Left kidney (tissue), 8 donors: ENCODE measurements around the gene FBXO27. TPM values are rescaled to one million over a fixed set of nuclear protein-coding genes. Genes with fewer than 3 reads are reported as not detected.
"Not testable (repeated sequence)": the region's sequence is repeated elsewhere in the genome, so short reads cannot be mapped to it uniquely, and the experiment has no call there.

Experiments
- DNase-seq: peaks from one replicate; pipeline ENCODE4 v3.0.0-alpha.2; 2013
- long read RNA-seq, 8 donors: transcript quantifications; one replicate each; lab custom pipeline, GENCODE V29; 2026
- polyA plus RNA-seq: library from polyadenylated mRNA; unstranded; fragments of 120-200 nt; gene quantifications from one replicate; pipeline ENCODE4 v1.2.1, GENCODE V29; 2013; ENCODE audit not compliant: insufficient read length

FBXO27 gene, protein sequence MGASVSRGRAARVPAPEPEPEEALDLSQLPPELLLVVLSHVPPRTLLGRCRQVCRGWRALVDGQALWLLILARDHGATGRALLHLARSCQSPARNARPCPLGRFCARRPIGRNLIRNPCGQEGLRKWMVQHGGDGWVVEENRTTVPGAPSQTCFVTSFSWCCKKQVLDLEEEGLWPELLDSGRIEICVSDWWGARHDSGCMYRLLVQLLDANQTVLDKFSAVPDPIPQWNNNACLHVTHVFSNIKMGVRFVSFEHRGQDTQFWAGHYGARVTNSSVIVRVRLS
- 8.4 TPM for polyA plus RNA-seq
- long read RNA-seq, donor 1, partial matches to known transcripts: 0 of 1 reads
- long read RNA-seq, donor 1, other reads (novel, unspliced or antisense): 0 of 1 reads
- long read RNA-seq, donor 2, partial matches to known transcripts: 0 of 1 reads
- long read RNA-seq, donor 2, other reads (novel, unspliced or antisense): 0 of 1 reads
- long read RNA-seq, donor 3, partial matches to known transcripts: 0 of 1 reads
- long read RNA-seq, donor 3, other reads (novel, unspliced or antisense): 0 of 1 reads
- long read RNA-seq, donor 4: 0 reads
- long read RNA-seq, donor 5: 0 reads
- long read RNA-seq, donor 6: 0 reads
- long read RNA-seq, donor 7: 0 reads
- long read RNA-seq, donor 8: 0 reads

DNA sequence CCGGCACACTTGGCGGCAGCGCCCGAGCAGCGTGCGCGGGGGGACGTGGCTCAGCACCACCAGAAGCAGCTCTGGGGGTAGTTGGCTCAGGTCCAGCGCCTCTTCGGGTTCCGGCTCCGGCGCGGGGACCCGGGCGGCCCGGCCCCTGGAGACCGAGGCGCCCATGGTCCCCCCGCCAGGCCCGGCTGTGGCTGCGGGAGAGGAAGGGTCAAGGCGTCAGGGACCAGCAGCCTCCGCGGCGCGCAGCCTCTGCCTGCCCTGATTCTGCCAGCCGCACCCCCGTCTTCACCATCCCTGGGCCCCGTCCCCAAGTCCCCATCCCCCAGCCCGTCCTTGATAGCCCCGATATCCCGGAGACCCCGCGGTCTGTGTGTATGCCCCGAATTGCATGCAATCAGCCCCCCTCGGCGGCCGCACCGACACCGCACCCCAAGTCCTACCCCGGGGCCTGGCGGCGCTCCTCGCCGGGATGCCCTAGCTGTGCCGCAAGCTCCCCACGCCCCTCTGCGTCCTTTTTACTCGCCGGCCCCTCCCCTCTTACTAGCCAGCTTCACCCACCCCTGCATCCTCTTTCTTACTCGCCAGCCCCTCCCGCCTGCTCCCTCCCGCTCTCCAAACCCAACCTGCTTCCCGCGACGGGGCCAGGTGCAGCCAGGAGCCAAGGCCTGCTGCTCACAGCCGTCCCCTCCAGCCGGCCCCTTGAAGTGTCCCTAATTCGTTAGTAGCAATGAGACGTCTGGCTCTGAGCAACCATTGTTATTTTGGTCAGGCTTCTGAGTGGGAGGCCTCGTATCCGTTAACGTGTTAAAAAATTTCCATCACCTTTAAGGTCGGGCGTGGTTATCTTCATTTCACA, at the start of gene FBXO27:
TSS of gene FBXO27 (minus strand) at position 487 of the 856 bp plus-strand sequence. CDS start at position 165, 322 bp downstream.
- DNase-seq: no peak

DNA sequence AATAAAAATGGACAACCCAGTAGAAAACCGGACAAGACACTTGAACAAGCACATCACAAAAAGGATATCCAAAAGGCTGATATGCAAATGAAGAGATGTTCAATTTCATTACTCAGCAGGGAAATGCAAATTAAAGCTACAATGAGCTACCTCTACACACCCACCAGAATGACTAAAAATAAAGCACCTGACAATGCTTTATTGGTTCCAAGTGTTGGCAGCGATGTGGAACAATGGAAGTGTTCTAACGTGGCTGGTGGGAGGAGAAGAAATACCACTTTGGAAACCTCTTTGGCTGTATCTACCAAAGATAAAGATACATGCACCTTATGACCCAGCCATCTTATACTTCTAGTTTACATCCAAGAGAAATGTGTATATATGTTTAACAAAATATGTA, 48.1 kb upstream of the FBXO27 start:
- no peak for DNase-seq

DNA sequence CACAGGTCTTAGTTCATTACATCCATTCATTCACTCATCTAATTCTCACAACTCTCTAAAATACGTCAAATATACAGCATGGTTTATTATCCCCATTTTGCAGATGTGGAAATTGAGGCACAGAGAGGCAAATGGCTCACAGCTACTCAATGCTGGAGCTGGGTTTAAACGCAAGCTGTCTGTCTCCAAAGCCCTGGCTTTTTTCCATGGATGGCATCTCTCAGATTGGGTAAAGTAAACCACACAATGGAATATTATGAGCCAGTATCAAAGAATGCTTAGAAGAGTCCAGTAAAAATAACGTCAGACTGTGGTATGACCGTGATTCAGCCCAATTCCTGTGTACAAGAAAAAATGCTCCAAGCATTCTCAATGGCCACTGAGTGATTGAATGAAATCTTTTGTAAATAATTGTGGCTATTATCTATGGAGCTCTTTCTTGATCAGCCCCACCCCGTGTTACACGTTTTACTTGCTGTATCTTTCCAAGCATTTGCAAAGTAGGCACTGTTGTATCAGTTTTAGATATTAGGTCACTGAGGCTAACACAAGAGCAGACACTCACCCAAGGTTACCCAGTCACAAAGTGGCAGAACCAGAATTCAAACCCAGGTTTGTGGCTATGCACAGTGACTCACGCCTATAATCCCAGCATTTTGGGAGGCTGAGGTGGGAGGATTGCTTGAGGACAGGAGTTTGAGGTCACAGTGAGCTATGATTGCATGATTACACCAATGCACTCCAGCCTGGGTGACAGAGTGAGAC, 46.3 kb upstream of the FBXO27 start:
- DNase-seq: no peak

DNA sequence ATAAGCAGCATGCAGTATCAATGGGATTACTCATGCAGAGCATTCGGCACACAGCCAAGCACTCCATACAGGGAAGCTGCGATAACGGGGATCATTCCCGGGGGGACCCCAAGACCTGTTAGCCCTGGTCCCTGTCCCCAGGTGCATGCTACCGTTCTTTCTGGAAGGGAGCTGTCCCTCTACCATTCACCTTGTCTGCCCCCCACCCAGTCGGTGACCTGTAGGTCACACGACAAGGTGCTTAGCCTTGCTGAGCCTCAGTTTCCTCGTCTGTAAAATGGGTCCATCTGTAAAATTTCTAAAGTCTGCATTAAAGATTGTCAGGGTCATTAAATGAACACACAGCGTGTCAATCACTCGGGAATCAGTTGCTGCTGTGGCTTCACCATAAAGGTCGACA, 45.0 kb upstream of the FBXO27 start:
- DNase-seq: no peak

DNA sequence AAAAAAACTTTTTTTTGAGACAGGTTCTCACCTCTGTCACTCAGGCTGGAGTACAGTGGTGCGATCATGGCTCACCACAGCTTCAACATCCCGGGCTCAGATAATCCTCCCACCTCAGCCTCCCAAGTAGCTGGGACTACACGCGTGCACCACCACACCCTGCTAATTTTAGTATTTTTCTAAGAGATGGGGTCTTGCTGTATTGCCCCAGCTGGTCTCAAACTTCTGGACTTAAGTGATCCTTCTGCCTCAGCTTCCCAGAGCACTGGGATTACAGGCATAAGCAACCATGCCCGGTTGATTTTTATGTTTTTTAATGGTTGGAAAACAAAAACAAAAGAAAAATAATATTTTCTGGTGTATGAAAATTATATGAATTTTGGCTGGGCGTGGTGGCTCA, 42.6 kb upstream of the FBXO27 start:
- no peak for DNase-seq

DNA sequence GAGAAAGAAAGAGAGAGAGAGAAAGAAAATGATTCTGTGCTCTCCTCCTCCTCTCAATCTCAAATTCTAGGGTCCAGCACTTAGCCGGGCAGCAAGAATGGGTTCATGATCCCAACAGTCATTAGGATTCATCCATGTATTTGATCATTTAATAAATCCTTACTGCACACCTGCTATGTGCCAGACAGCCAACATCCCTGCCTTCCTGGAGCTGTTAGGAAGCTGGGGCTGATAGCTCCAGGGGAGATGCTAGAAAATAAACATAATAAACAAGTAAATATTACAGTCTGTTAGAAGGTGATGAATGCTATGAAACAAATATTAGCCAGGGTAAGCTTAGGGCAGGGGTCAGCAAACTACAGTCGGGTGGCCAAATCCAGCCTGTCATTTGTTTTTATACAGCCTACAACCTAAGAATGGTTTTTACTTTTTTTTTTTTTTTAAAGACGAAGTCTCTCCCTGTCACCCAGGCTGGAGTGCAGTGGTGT, 41.9 kb upstream of the FBXO27 start:
- no peak for DNase-seq

DNA sequence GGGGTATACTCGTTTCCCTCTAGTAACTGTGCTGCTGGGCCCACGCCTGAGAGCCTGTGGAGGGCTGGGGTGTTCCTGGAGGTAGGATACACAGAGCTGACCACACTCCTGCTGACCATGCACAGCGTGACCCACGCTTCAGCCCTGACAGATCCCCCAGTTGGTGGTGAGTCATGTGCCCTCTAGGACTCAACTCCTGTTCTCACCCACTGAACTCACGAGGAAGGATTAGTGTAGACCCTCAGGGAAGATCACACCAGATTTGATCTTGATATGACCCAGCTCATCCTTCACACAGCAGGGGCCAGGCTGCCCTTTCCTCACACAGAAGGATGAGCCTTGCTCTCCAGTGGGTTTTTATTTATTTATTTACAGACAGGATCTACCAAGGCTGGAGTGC, 38.5 kb upstream of the FBXO27 start:
- no peak for DNase-seq

DNA sequence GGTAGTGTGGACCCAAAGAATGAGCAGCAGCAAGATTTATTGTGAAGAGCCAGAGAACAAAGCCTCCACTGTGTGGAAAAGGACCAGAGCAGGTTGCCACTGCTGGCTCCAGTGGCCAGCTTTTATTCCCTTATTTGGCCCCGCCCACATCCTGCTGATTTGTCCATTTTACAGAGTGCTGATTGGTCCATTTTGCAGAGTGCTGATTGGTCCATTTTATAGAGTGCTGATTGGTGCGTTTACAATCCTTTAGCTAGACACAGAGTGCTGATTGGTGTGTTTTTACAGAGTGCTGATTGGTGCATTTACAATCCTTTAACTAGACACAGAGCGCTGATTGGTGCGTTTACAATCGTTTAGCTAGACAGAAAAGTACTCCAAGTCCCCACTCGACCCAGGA, 35.9 kb upstream of the FBXO27 start:
- not testable (repeated sequence) for DNase-seq

DNA sequence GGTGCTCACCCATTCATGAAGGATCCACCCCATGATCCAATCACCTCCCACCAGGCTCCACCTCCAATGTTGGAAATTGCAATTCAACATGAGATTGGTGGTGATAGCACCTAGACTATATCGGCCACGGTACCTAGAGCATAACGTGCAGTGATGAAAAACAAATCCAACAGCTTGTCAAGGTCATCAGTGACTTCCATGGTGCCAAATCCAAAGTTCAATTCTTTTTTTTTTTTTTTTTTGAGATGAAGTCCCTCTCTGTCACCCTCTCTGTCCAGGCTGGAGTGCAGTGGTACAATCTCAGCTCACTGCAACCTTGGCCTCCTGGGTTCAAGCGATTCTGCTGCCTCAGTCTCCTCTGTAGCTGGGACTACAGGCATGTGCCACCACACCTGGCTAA, 34.8 kb upstream of the FBXO27 start:
- DNase-seq: no peak

DNA sequence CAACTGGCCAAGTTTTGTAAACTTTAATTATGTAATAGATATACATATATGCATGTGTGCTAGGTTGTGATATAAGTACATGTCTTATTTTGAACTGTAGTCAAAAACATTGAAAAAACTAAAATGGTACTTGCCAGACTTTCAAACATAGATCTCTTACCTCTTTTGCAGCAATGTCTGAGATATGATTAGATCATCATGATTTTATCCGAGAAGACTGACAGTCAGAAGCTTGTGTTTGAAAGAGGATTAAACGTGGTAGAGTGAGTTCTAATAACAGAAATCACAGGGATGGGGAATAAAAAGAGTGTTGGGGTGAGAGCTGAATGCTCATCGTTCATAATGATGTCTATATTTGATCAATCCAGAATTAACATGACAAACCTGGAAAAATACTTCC, 33.6 kb upstream of the FBXO27 start:
- no peak for DNase-seq

DNA sequence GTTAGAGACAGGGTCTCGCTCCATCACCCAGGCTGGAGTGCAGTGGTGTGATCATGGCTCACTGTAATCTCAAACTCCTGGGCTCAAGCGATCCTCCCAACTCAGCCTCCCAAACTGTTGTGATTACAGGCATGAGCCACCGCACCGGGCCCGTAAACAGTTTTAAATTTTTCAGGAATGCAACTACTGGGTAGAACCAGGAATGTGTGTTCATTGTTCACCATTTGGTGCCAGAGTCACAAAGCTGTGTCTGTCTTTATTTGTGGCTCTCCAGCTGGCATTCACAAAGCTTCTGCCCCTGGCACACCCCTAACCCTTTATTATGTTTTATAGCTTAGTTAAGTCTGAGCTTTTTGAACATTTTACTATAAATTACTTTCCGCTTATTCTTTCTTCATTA, 32.1 kb upstream of the FBXO27 start:
- DNase-seq: no peak

DNA sequence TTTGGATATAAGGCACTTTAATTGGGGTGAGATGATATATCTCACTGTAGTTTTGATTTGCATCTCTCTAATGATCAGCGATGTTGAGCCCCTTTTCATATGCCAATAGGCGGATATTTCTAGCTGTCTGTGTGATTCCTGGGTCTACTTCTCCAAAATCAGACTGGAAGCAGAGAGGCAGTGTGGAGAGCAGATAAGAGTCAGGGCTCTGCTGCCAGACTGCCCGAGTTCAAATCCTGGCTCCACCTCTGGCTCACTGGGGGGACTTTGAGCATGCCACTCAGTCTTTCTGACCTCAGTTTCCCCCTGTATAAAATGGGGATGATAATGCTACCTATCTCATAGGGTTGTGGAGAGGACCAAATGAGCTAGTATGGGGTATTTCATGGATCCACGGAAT, 27.8 kb upstream of the FBXO27 start:
- DNase-seq: no peak

DNA sequence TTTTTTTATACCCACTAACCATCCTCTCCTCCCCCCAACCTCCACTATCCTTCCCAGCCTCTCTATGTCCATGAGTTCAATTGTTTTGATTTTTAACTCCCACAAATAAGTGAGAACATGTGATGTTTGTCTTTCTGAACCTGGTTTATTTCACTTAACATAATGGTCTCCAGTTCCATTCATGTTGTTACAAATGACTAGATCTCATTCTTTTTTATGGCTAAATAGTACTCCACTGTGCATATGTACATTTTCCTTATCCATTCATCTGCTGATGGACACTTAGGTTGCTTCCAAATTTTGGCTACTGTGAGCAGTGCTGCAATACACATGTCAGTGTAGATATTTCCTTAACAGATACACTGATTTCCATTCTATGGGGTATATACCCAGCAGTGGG, 27.0 kb upstream of the FBXO27 start:
- no peak for DNase-seq

DNA sequence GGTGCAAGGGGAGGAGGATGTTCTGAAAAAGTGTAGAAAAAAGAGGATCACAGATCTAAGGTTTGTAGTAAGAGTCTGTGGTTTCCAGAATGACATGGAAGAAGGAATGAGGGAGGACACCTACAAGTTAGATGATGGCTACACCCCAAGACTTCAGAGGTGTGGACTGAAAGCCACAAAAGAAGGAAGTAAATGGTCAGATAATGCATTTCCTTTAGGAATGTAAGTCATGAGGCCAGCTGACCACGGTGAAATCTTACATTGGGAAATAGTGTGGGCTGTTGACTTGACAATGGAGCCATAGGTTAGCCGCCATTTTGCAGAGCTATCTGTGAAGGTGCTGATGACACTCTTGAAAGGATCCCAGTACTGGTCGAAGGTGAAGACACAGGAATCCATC, 25.3 kb upstream of the FBXO27 start:
- DNase-seq: no peak

DNA sequence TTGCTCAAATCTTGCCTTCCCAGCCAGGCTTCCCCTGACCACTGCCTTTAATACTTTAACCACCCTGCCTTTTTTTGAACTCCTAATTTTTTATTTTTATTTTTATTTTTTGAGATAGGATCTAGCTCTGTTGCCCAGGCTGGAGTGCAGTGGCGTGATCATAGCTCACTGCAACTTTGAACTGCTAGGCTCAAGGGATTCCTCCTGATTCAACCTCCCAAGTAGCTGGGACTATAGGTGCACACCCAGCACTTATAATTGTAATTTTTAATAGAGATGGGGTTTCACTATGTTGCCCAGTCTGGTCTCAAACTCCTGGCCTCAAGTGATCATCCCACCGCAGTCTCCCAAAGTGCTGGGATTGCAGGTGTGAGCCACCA, 21.7 kb upstream of the FBXO27 start:
- no peak for DNase-seq

DNA sequence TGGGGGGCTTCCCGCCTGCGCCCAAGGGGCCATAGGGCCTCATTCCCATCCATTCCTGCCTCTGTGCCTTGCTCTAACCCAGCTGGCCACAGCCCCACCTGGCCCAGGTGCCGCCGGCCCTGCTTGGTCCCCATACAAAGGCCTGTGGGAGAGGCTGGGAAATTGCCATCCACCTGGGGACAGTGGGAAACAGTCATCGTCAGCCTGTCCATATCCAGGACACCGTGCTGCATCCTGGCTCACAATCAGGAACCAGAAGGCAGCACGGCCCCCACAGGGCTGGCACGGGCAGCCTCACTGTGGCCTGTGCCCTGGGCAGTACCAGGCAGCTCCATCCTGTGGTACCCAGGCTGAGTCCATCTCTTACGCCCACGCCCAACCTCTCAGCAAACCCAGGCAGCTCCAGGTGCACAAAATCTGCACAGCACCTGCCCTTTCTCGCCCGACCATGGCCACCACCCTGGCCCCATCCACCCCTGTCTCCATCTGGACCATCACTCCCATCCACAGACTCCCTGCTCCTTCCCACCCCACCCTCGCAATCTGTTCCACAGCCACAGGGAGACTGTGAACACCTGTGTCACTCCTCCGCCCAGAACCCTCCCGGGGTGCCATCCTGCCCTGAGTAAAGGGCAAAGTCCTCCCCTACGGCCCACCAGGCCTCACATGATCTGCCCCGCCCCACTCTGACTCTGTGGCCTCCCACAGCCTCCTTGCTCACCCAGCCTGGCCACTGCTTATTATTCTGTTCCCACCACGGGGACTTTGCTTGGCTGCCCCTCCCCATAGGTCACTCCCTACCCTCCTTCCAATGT, 21.1 kb upstream of the FBXO27 start:
- DNase-seq: no peak

DNA sequence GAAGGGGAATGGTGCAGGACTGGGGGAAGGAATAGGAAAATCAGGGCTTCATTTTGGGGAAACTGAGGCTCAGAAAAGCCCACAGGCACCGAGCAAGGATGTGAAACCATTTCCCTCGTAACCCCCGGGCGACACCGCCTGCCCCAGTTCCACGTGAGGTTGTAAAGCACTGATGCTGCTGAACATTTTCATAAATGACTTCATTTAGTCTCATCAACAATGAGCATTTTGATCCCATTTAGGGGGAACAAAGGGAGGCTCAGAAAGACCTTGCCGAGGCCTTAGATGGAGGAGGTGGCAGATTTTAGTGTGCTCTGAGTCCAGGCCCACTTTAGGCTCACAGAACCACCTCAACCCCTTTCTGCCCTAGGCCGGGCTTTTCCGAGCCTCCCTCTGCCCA, 20.5 kb upstream of the FBXO27 start:
- no peak for DNase-seq

DNA sequence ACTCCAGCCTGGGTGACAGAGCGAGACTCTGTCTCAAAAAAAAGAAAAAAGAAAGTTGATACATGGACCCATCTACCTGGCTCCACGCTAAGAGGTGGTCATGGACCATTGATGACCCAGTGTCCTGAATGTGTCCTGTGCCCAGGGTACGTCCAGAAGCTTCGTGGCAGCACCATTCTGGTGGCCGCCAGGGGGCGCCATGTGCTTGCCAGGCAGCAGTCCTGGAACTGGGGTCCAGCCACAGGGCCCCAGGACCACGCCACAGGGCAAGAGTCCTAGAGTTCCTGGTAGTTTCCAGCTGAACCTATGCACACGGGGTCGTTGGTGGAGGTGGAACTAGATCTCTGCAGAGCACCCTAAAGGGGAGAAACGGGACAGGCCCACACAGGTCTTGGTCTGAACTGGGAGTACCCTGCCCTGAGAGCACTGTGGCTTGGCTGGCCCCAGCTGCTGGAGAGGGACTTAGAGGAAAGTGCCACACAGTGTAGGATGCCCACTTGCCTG, 19.9 kb upstream of the FBXO27 start:
- DNase-seq: no peak

DNA sequence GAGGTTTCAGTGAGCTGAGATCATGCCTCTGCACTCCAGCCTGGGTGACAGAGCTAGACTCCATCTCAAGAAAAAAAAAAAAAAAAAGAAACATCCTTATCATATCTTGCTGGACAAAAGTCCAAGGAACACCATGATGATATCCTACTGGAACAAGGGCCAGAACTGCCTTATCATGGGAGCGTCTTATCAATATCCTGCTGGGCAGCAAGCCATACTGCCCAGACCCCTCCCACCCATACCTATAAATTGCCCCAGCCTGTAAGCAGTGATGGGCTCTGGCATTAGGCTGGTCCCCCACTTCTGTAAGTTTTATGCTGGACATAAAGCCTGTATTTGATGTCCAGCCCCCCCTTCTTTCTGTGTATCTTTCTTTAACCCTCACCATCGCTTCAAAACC, 14.7 kb upstream of the FBXO27 start:
- DNase-seq: no peak

DNA sequence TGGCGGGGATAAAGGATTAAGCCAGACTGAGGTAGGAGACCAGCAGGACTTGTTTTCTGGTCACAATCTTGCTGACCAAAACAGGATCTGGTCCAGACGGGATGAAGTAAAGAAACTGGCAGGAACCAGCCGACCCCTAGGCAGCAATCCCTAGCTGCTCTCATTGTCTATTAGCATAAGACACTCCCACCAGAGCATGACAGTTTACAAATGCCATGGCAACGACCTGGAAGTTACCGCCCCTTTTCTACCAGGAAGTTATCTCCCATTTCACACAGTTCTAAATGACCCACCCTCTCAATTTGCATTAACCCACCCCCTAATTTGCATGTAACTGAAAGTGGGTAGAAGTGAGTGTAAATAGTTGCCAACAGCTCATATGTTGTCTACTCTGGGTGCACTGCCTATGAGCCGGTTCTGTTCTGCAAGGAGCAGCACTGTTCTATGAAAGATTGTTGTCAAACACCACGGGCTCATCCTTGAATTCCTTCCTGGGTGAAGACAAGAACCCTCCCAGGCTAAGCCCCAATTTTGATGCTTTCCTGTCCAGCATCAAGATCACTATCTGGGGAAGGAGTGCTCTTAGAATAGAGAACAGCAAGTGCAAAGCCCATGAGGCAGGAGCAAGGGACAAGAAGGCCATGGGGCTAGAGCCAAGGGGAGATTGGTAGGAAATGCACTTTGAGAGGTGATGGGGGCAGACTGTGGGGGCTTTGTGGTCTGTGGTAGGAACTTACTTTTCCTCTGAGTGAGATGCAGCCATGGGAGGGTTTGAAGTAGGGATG, 13.9 kb upstream of the FBXO27 start:
- DNase-seq: no peak
